ENCODE results near the gene KCNIP4.

KCNIP4 gene

GRCh38 chr4:20698820-20699219 lies 1249.8 kb downstream of the KCNIP4 start:
- Histone ChIP-seq H3K27me3 (ENCODE audit: insufficient read depth, poor library complexity, severe bottlenecking) (no peaks in the 10 kb centered on the region), H3K27ac (replicated peaks) (no peak overlapping the region), H3K4me3 (replicated peaks; ENCODE audit: insufficient read depth, low read length) (no peak overlapping the region)
- no peak for DNase-seq (ENCODE audit: low read depth in 1 of 2, low spot score in 1 of 2)
- TF ChIP-seq, protein P1, sequence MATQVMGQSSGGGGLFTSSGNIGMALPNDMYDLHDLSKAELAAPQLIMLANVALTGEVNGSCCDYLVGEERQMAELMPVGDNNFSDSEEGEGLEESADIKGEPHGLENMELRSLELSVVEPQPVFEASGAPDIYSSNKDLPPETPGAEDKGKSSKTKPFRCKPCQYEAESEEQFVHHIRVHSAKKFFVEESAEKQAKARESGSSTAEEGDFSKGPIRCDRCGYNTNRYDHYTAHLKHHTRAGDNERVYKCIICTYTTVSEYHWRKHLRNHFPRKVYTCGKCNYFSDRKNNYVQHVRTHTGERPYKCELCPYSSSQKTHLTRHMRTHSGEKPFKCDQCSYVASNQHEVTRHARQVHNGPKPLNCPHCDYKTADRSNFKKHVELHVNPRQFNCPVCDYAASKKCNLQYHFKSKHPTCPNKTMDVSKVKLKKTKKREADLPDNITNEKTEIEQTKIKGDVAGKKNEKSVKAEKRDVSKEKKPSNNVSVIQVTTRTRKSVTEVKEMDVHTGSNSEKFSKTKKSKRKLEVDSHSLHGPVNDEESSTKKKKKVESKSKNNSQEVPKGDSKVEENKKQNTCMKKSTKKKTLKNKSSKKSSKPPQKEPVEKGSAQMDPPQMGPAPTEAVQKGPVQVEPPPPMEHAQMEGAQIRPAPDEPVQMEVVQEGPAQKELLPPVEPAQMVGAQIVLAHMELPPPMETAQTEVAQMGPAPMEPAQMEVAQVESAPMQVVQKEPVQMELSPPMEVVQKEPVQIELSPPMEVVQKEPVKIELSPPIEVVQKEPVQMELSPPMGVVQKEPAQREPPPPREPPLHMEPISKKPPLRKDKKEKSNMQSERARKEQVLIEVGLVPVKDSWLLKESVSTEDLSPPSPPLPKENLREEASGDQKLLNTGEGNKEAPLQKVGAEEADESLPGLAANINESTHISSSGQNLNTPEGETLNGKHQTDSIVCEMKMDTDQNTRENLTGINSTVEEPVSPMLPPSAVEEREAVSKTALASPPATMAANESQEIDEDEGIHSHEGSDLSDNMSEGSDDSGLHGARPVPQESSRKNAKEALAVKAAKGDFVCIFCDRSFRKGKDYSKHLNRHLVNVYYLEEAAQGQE (IDR thresholded peaks at IDR 0.05; ENCODE audit: insufficient replicate concordance, low read depth), result no peak
- no peak for TF ChIP-seq GABPA (IDR thresholded peaks at IDR 0.05; ENCODE audit: low read depth)
- TF ChIP-seq POLR2AphosphoS5 (IDR thresholded peaks at IDR 0.05; ENCODE audit: low read depth), result no peak
- TF ChIP-seq CTCF (IDR thresholded peaks at IDR 0.05; ENCODE audit: insufficient read depth, low read length), result no peak
- no peak for TF ChIP-seq SPI1 (IDR thresholded peaks at IDR 0.05; ENCODE audit: borderline replicate concordance, low read depth)

- Histone ChIP-seq H3K4me3 (replicated peaks; ENCODE audit: insufficient read depth, low read length) (no peak overlapping the region), H3K27ac (replicated peaks) (no peak overlapping the region), H3K27me3 (ENCODE audit: insufficient read depth, poor library complexity, severe bottlenecking) (no peaks in the 10 kb centered on the region)
- DNase-seq (ENCODE audit: low read depth in 1 of 2, low spot score in 1 of 2), result peak; percentile 46 to 55
- no peak for TF ChIP-seq SPI1 (IDR thresholded peaks at IDR 0.05; ENCODE audit: borderline replicate concordance, low read depth)
- no peak for TF ChIP-seq GABPA (IDR thresholded peaks at IDR 0.05; ENCODE audit: low read depth)
- no peak for TF ChIP-seq POLR2AphosphoS5 (IDR thresholded peaks at IDR 0.05; ENCODE audit: low read depth)
- TF ChIP-seq, protein P1 (IDR thresholded peaks at IDR 0.05; ENCODE audit: insufficient replicate concordance, low read depth), result no peak
- TF ChIP-seq CTCF (IDR thresholded peaks at IDR 0.05; ENCODE audit: insufficient read depth, low read length), result no peak
Observed at GRCh38 chr4:20698382-20698781, 1250.2 kb downstream of the KCNIP4 start.

DNA sequence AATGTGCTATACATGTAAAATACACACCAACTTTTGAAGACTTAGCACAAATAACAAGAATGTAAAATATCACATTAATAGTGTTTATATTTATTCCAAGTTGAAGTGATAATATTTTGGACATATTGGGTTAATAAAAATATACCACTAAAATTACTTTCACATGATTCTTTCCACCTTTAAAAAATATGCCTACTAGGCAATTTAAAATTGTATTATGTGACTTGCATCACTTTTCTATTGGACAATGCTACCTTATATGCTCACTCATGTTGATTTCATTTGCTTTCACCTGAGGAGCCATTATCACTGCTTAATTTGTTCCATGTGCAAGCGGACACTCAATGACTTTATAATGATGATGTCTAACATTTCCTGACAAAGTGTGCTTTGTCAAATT lies 1251.8 kb downstream of the KCNIP4 start:
- no peak for DNase-seq (ENCODE audit: low read depth in 1 of 2, low spot score in 1 of 2)
- no peak overlapping the region for H3K4me3 ChIP-seq (replicated peaks; ENCODE audit: insufficient read depth, low read length)
- H3K27me3 ChIP-seq (ENCODE audit: insufficient read depth, poor library complexity, severe bottlenecking), result no peaks in the 10 kb centered on the region
- no peak overlapping the region for H3K27ac ChIP-seq (replicated peaks)
- TF ChIP-seq SPI1 (IDR thresholded peaks at IDR 0.05; ENCODE audit: borderline replicate concordance, low read depth), result no peak
- TF ChIP-seq, protein P1 (IDR thresholded peaks at IDR 0.05; ENCODE audit: insufficient replicate concordance, low read depth), result no peak
- no peak for TF ChIP-seq GABPA (IDR thresholded peaks at IDR 0.05; ENCODE audit: low read depth)
- no peak for TF ChIP-seq POLR2AphosphoS5 (IDR thresholded peaks at IDR 0.05; ENCODE audit: low read depth)
- no peak for TF ChIP-seq CTCF (IDR thresholded peaks at IDR 0.05; ENCODE audit: insufficient read depth, low read length)

Data from HL-60 (cell line).